Measurements from ENCODE around the gene TLNRD1.

Gene TLNRD1

GRCh38 chr15:81013396-81013929 is 12.7 kb downstream of the TLNRD1 start:
- no peaks in the 10 kb centered on the region for H3K9me3 ChIP-seq (ENCODE audit: control insufficient read depth, low read length)
- H3K36me3 ChIP-seq (ENCODE audit: control insufficient read depth, insufficient read depth, low read length) = no peaks in the 10 kb centered on the region
- H3K4me3 ChIP-seq (ENCODE audit: insufficient read depth, low read depth, low read length, poor library complexity, severe bottlenecking) = no peak overlapping the region
- no peak for DNase-seq
- no peak overlapping the region for H3K27ac ChIP-seq (ENCODE audit: insufficient read depth, low read length, poor library complexity, severe bottlenecking)
- H3K4me1 ChIP-seq (ENCODE audit: control insufficient read depth, insufficient read depth, low read length, poor library complexity, severe bottlenecking) = no peaks in the 10 kb centered on the region
- H3K27me3 ChIP-seq (replicated peaks; ENCODE audit: control insufficient read depth, insufficient read depth, low read length, poor library complexity, severe bottlenecking) = no peaks in the 10 kb centered on the region

- DNase-seq = no peak
- Histone ChIP-seq H3K36me3 (ENCODE audit: control insufficient read depth, insufficient read depth, low read length) (no peaks in the 10 kb centered on the region), H3K27ac (ENCODE audit: insufficient read depth, low read length, poor library complexity, severe bottlenecking) (no peak overlapping the region), H3K4me1 (ENCODE audit: control insufficient read depth, insufficient read depth, low read length, poor library complexity, severe bottlenecking) (no peaks in the 10 kb centered on the region), H3K9me3 (ENCODE audit: control insufficient read depth, low read length) (no peaks in the 10 kb centered on the region), H3K27me3 (replicated peaks; ENCODE audit: control insufficient read depth, insufficient read depth, low read length, poor library complexity, severe bottlenecking) (no peaks in the 10 kb centered on the region), H3K4me3 (ENCODE audit: insufficient read depth, low read depth, low read length, poor library complexity, severe bottlenecking) (no peak overlapping the region)
Observed at GRCh38 chr15:81014446-81015093, 13.8 kb downstream of the TLNRD1 start.

GRCh38 chr15:81015621-81016488 is 15.1 kb downstream of the TLNRD1 start:
- H3K27me3 ChIP-seq (replicated peaks; ENCODE audit: control insufficient read depth, insufficient read depth, low read length, poor library complexity, severe bottlenecking) = no peaks in the 10 kb centered on the region
- no peak overlapping the region for H3K27ac ChIP-seq (ENCODE audit: insufficient read depth, low read length, poor library complexity, severe bottlenecking)
- no peaks in the 10 kb centered on the region for H3K36me3 ChIP-seq (ENCODE audit: control insufficient read depth, insufficient read depth, low read length)
- H3K4me3 ChIP-seq (ENCODE audit: insufficient read depth, low read depth, low read length, poor library complexity, severe bottlenecking) = no peak overlapping the region
- H3K9me3 ChIP-seq (ENCODE audit: control insufficient read depth, low read length) = no peaks in the 10 kb centered on the region
- DNase-seq = no peak
- no peaks in the 10 kb centered on the region for H3K4me1 ChIP-seq (ENCODE audit: control insufficient read depth, insufficient read depth, low read length, poor library complexity, severe bottlenecking)

- no peaks in the 10 kb centered on the region for H3K27me3 ChIP-seq (replicated peaks; ENCODE audit: control insufficient read depth, insufficient read depth, low read length, poor library complexity, severe bottlenecking)
- no peak for DNase-seq
- no peak overlapping the region for H3K4me3 ChIP-seq (ENCODE audit: insufficient read depth, low read depth, low read length, poor library complexity, severe bottlenecking)
- H3K27ac ChIP-seq (ENCODE audit: insufficient read depth, low read length, poor library complexity, severe bottlenecking) = no peak overlapping the region
- H3K36me3 ChIP-seq (ENCODE audit: control insufficient read depth, insufficient read depth, low read length) = no peaks in the 10 kb centered on the region
- no peaks in the 10 kb centered on the region for H3K9me3 ChIP-seq (ENCODE audit: control insufficient read depth, low read length)
- H3K4me1 ChIP-seq (ENCODE audit: control insufficient read depth, insufficient read depth, low read length, poor library complexity, severe bottlenecking) = no peaks in the 10 kb centered on the region
Observed at GRCh38 chr15:81016489-81017068, 15.9 kb downstream of the TLNRD1 start.

GRCh38 chr15:81018197-81018596 is 17.5 kb downstream of the TLNRD1 start:
- Histone ChIP-seq H3K36me3 (ENCODE audit: control insufficient read depth, insufficient read depth, low read length) (no peaks in the 10 kb centered on the region), H3K27me3 (replicated peaks; ENCODE audit: control insufficient read depth, insufficient read depth, low read length, poor library complexity, severe bottlenecking) (no peaks in the 10 kb centered on the region), H3K9me3 (ENCODE audit: control insufficient read depth, low read length) (no peaks in the 10 kb centered on the region), H3K4me1 (ENCODE audit: control insufficient read depth, insufficient read depth, low read length, poor library complexity, severe bottlenecking) (no peaks in the 10 kb centered on the region), H3K4me3 (ENCODE audit: insufficient read depth, low read depth, low read length, poor library complexity, severe bottlenecking) (no peak overlapping the region), H3K27ac (ENCODE audit: insufficient read depth, low read length, poor library complexity, severe bottlenecking) (no peak overlapping the region)
- no peak for DNase-seq

GRCh38 chr15:81021321-81021720 is 20.6 kb downstream of the TLNRD1 start:
- no peaks in the 10 kb centered on the region for H3K9me3 ChIP-seq (ENCODE audit: control insufficient read depth, low read length)
- H3K4me3 ChIP-seq (ENCODE audit: insufficient read depth, low read depth, low read length, poor library complexity, severe bottlenecking) = no peak overlapping the region
- no peaks in the 10 kb centered on the region for H3K36me3 ChIP-seq (ENCODE audit: control insufficient read depth, insufficient read depth, low read length)
- H3K4me1 ChIP-seq (ENCODE audit: control insufficient read depth, insufficient read depth, low read length, poor library complexity, severe bottlenecking) = no peaks in the 10 kb centered on the region
- no peak overlapping the region for H3K27ac ChIP-seq (ENCODE audit: insufficient read depth, low read length, poor library complexity, severe bottlenecking)
- no peak for DNase-seq
- H3K27me3 ChIP-seq (replicated peaks; ENCODE audit: control insufficient read depth, insufficient read depth, low read length, poor library complexity, severe bottlenecking) = no peaks in the 10 kb centered on the region

GRCh38 chr15:81023483-81024264 is 23.0 kb downstream of the TLNRD1 start:
- no peaks in the 10 kb centered on the region for H3K4me1 ChIP-seq (ENCODE audit: control insufficient read depth, insufficient read depth, low read length, poor library complexity, severe bottlenecking)
- no peaks in the 10 kb centered on the region for H3K27me3 ChIP-seq (replicated peaks; ENCODE audit: control insufficient read depth, insufficient read depth, low read length, poor library complexity, severe bottlenecking)
- H3K9me3 ChIP-seq (ENCODE audit: control insufficient read depth, low read length) = no peaks in the 10 kb centered on the region
- H3K36me3 ChIP-seq (ENCODE audit: control insufficient read depth, insufficient read depth, low read length) = no peaks in the 10 kb centered on the region
- H3K4me3 ChIP-seq (ENCODE audit: insufficient read depth, low read depth, low read length, poor library complexity, severe bottlenecking) = no peak overlapping the region
- no peak overlapping the region for H3K27ac ChIP-seq (ENCODE audit: insufficient read depth, low read length, poor library complexity, severe bottlenecking)
- no peak for DNase-seq

- Histone ChIP-seq H3K36me3 (ENCODE audit: control insufficient read depth, insufficient read depth, low read length) (no peaks in the 10 kb centered on the region), H3K9me3 (ENCODE audit: control insufficient read depth, low read length) (no peaks in the 10 kb centered on the region), H3K4me3 (ENCODE audit: insufficient read depth, low read depth, low read length, poor library complexity, severe bottlenecking) (no peak overlapping the region), H3K27ac (ENCODE audit: insufficient read depth, low read length, poor library complexity, severe bottlenecking) (no peak overlapping the region), H3K27me3 (replicated peaks; ENCODE audit: control insufficient read depth, insufficient read depth, low read length, poor library complexity, severe bottlenecking) (no peaks in the 10 kb centered on the region), H3K4me1 (ENCODE audit: control insufficient read depth, insufficient read depth, low read length, poor library complexity, severe bottlenecking) (no peaks in the 10 kb centered on the region)
- DNase-seq = no peak
Observed at GRCh38 chr15:81024265-81024872, 23.6 kb downstream of the TLNRD1 start.

- no peaks in the 10 kb centered on the region for H3K9me3 ChIP-seq (ENCODE audit: control insufficient read depth, low read length)
- no peak overlapping the region for H3K4me3 ChIP-seq (ENCODE audit: insufficient read depth, low read depth, low read length, poor library complexity, severe bottlenecking)
- no peaks in the 10 kb centered on the region for H3K4me1 ChIP-seq (ENCODE audit: control insufficient read depth, insufficient read depth, low read length, poor library complexity, severe bottlenecking)
- no peaks in the 10 kb centered on the region for H3K27me3 ChIP-seq (replicated peaks; ENCODE audit: control insufficient read depth, insufficient read depth, low read length, poor library complexity, severe bottlenecking)
- no peak overlapping the region for H3K27ac ChIP-seq (ENCODE audit: insufficient read depth, low read length, poor library complexity, severe bottlenecking)
- H3K36me3 ChIP-seq (ENCODE audit: control insufficient read depth, insufficient read depth, low read length) = no peaks in the 10 kb centered on the region
- no peak for DNase-seq
Observed at GRCh38 chr15:81024936-81025335, 24.2 kb downstream of the TLNRD1 start.

All from effector memory CD4-positive, alpha-beta T cell (primary cell).